ENCODE measurements around the gene SLC30A3.

DNA sequence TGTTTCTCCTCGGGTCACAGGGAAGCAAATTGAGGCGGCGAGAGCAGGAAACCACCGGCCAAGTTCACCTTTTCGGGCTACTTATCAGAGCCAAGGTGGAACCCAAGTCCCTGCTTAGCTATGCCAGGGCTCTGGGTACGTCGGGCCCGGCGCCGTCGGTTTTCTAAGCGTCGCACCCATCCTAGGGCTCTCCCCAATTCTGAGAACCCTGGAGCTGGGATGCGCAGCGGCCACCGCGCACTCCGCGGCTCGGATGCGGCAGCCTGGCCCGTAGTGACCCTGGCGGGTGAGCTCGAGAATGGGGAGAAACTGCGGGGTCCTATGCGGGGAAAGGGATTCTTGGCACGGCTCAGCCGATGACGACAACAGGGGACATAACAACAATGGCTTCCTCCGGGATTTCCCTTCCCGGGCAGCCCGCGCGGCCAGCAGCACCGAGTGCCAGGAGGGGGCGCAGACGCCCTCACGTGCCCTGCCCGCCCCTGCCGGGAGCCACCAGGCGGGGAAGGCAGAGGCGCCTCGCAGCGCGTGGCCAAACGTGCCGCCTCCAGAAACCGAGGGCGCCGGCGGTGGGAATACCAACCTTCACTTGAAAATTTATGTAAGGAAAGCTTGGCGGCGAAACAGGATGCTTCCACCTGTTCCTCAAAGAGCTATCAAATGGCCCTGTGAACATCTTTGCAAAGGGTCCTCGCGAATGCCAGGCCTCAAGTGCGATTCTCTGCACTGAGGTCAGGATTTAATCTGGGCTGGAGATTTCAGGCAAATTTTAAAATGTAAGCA is 2.1 kb upstream of the SLC30A3 start:
- no peak for TF ChIP-seq EP300 (IDR thresholded peaks at IDR 0.05)
- no peak for TF ChIP-seq POLR2A (IDR thresholded peaks at IDR 0.05)
- TF ChIP-seq, protein P1, sequence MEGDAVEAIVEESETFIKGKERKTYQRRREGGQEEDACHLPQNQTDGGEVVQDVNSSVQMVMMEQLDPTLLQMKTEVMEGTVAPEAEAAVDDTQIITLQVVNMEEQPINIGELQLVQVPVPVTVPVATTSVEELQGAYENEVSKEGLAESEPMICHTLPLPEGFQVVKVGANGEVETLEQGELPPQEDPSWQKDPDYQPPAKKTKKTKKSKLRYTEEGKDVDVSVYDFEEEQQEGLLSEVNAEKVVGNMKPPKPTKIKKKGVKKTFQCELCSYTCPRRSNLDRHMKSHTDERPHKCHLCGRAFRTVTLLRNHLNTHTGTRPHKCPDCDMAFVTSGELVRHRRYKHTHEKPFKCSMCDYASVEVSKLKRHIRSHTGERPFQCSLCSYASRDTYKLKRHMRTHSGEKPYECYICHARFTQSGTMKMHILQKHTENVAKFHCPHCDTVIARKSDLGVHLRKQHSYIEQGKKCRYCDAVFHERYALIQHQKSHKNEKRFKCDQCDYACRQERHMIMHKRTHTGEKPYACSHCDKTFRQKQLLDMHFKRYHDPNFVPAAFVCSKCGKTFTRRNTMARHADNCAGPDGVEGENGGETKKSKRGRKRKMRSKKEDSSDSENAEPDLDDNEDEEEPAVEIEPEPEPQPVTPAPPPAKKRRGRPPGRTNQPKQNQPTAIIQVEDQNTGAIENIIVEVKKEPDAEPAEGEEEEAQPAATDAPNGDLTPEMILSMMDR (IDR thresholded peaks at IDR 0.05), result peak in 4 of 5 experiments; percentile 27 to 48 (median 34)

All from tibial nerve (tissue), 4 donors.